Activated naive CD4-positive, alpha-beta T cell treated with anti-CD3 and anti-CD28 coated beads, Interleukin-2, amount 50 U/mL, for 16 hours (primary cell): ENCODE results near the gene HGS.
A peak's percentile ranks its signal among the peaks of the same experiment; 100 is the strongest.

ENCODE experiments used
- DNase-seq: peaks from one replicate; pipeline ENCODE4 v3.0.0-alpha.2; 2020

The HGS gene

GRCh38 chr17:81656118-81656743 is 27.6 kb upstream of the HGS start, which contains the start of gene PDE6G:
Gene PDE6G (minus strand): TSS chr17:81656542. CDS start chr17:81653305, 3,237 bp downstream.
- no peak for DNase-seq

- DNase-seq: no peak
These were observed 27.0 kb upstream of the HGS start for GRCh38 chr17:81656835-81657234.

- DNase-seq: no peak
These were observed 24.8 kb upstream of the HGS start for GRCh38 chr17:81659038-81659437.

GRCh38 chr17:81660441-81660840 is 23.4 kb upstream of the HGS start:
- DNase-seq: no peak

GRCh38 chr17:81662002-81662401 is 21.8 kb upstream of the HGS start:
- no peak for DNase-seq

GRCh38 chr17:81664051-81664470 is 19.8 kb upstream of the HGS start:
- no peak for DNase-seq

GRCh38 chr17:81665205-81666091 is 18.4 kb upstream of the HGS start:
- peak; percentile 75 for DNase-seq

GRCh38 chr17:81666092-81666341 is 17.8 kb upstream of the HGS start:
- peak; percentile 39 for DNase-seq

- DNase-seq: peak; percentile 94
These were observed 17.2 kb upstream of the HGS start, which contains the start of the genes CCDC137 and OXLD1 for GRCh38 chr17:81666342-81667191. Gene CCDC137 (plus strand): TSS chr17:81666737. CDS start chr17:81666767, 30 bp downstream. Gene OXLD1 (minus strand): TSS chr17:81666605. CDS start chr17:81666577, 28 bp downstream.

GRCh38 chr17:81667754-81668153 is 16.1 kb upstream of the HGS start:
- no peak for DNase-seq

GRCh38 chr17:81672504-81672903 is 11.3 kb upstream of the HGS start:
- no peak for DNase-seq

- DNase-seq: no peak
These were observed 10.9 kb upstream of the HGS start for GRCh38 chr17:81672954-81673353.

GRCh38 chr17:81673561-81674258 is 10.1 kb upstream of the HGS start:
- DNase-seq: no peak

- peak; percentile 25 for DNase-seq
These were observed 8.1 kb upstream of the HGS start for GRCh38 chr17:81675515-81676221.

- no peak for DNase-seq
These were observed 6.9 kb upstream of the HGS start for GRCh38 chr17:81676906-81677305.

- DNase-seq: no peak
These were observed 3.7 kb upstream of the HGS start for GRCh38 chr17:81680150-81680549.

GRCh38 chr17:81681672-81682071 is 2.1 kb upstream of the HGS start:
- DNase-seq: no peak

- no peak for DNase-seq
These were observed 1.1 kb upstream of the HGS start for GRCh38 chr17:81682565-81683207.

- no peak for DNase-seq
These were observed 615 bp upstream of the HGS start for GRCh38 chr17:81683208-81683583.

GRCh38 chr17:81684442-81684911 is 666 bp downstream of the HGS start:
- DNase-seq: no peak

GRCh38 chr17:81685108-81685507 is 1.3 kb downstream of the HGS start:
- DNase-seq: peak; percentile 67
